Bone marrow (tissue), 2 donors: Measurements from ENCODE around the gene ZNF385A.
"Not testable (repeated sequence)": the region's sequence is repeated elsewhere in the genome, so short reads cannot be mapped to it uniquely, and the experiment has no call there.

Experiments
- DNase-seq, 2 donors: peaks; one replicate each; lab custom pipeline; 2025; lab: John Stamatoyannopoulos, UW

The ZNF385A gene

GRCh38 chr12:54325442-54326109 lies 59.0 kb downstream of the ZNF385A start:
- not testable (repeated sequence) for DNase-seq

- DNase-seq = peak; percentile 87 to 99
Observed at GRCh38 chr12:54324617-54325441, 59.7 kb downstream of the ZNF385A start, which contains the start of gene COPZ1. Gene COPZ1 (plus strand): TSS chr12:54325131. CDS start chr12:54325164, 33 bp downstream.

GRCh38 chr12:54321363-54321762 lies 63.2 kb downstream of the ZNF385A start:
- DNase-seq = no peak
